GM21737 (cell line): ENCODE measurements around the gene AS3MT.
"Not testable (repeated sequence)": the region's sequence is repeated elsewhere in the genome, so short reads cannot be mapped to it uniquely, and the experiment has no call there.

ENCODE experiments used
- ATAC-seq: cut with Tn5 transposase; IDR thresholded peaks from one replicate; pipeline ENCODE4 v1.9.1; 2021; ENCODE audit warnings: mild to moderate bottlenecking, moderate library complexity; ENCODE audit not compliant: unreplicated experiment

AS3MT gene

GRCh38 chr10:102869258-102870198, at the start of gene AS3MT:
AS3MT (plus strand) TSS chr10:102869470; CDS start chr10:102869593, 123 bp downstream.
- no peak for ATAC-seq

- not testable (repeated sequence) for ATAC-seq
Observed at GRCh38 chr10:102820008-102820407, 49.3 kb upstream of the AS3MT start.

- no peak for ATAC-seq
Observed at GRCh38 chr10:102822222-102822621, 47.0 kb upstream of the AS3MT start.

- no peak for ATAC-seq
Observed at GRCh38 chr10:102824664-102825063, 44.6 kb upstream of the AS3MT start.

- no peak for ATAC-seq
Observed at GRCh38 chr10:102826148-102826796, 43.0 kb upstream of the AS3MT start.

- no peak for ATAC-seq
Observed at GRCh38 chr10:102827597-102827975, 41.7 kb upstream of the AS3MT start.

- no peak for ATAC-seq
Observed at GRCh38 chr10:102831322-102832071, 37.8 kb upstream of the AS3MT start.

- ATAC-seq = no peak
Observed at GRCh38 chr10:102832248-102832647, 37.0 kb upstream of the AS3MT start.

- no peak for ATAC-seq
Observed at GRCh38 chr10:102832987-102833386, 36.3 kb upstream of the AS3MT start.

GRCh38 chr10:102834143-102834542, 35.1 kb upstream of the AS3MT start:
- ATAC-seq = no peak

- no peak for ATAC-seq
Observed at GRCh38 chr10:102835007-102835482, 34.2 kb upstream of the AS3MT start.

- no peak for ATAC-seq
Observed at GRCh38 chr10:102837230-102837721, 32.0 kb upstream of the AS3MT start, which contains the start of gene CYP17A1. CYP17A1 (minus strand) TSS chr10:102837413; CDS start chr10:102837361, 52 bp downstream.

- ATAC-seq = not testable (repeated sequence)
Observed at GRCh38 chr10:102838276-102838927, 30.9 kb upstream of the AS3MT start.

- ATAC-seq = no peak
Observed at GRCh38 chr10:102841827-102842345, 27.4 kb upstream of the AS3MT start.

GRCh38 chr10:102843139-102843538, 26.1 kb upstream of the AS3MT start:
- ATAC-seq = not testable (repeated sequence)

- not testable (repeated sequence) for ATAC-seq
Observed at GRCh38 chr10:102844190-102844776, 25.0 kb upstream of the AS3MT start.

GRCh38 chr10:102845352-102845902, 23.8 kb upstream of the AS3MT start:
- ATAC-seq = no peak

- no peak for ATAC-seq
Observed at GRCh38 chr10:102850025-102850518, 19.2 kb upstream of the AS3MT start.

GRCh38 chr10:102853237-102853636, 16.0 kb upstream of the AS3MT start:
- ATAC-seq = not testable (repeated sequence)
